ENCODE results near the gene ETNPPL.
A peak's percentile ranks its signal among the peaks of the same experiment; 100 is the strongest.

Gene ETNPPL

DNA sequence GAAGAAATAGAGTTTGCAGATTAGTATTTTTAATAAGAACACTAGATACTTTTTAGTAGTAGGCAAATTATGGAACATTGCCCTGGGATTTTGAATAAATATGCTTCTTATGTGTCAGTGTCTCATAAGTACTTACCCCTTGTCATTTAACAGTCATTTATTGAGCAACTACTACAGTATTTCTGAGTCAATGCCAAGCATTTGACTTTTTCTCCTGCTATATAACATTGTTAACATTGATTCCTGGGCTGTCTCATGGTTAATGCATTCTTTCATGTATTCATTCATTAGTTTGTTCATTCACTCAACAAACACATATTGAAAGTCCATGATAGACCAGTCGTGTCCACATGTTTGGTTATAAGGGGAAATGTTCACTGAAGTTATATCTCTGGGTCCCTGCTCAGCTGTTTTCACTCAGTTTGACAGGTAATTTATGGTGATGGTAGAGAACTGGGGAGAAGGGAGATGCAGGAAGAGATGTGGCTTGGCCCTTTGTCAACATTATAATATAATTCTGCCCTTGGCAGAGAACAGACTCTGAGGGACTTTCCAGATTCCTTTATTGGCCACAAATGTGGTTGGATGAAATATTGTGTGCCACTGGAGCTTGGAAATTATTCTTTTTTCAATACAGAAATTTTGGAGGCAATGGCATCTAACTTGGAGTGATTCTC, 62.6 kb downstream of the ETNPPL start:
- peak; percentile 67 to 73 for DNase-seq (ENCODE audit: low read depth in 2 of 2)

DNA sequence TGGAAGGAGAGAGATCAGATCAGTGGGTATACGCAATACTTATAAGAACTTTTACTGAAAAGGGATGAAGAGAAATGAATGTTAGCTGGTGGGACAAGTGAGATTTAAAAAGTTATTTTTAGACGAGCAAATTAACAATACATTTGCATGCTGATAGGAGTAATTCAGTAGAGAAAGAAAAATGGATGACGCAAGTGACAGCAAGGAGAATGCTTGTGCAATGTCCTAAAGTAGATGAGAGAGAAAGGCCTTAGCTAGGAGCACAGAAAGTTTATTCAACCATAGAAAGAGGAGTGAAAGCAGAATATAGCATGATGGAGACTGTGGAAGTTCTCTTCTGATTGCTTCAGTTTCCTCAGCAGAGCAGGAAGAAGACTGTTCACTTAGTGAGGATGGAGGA, 66.7 kb downstream of the ETNPPL start:
- DNase-seq (ENCODE audit: low read depth in 2 of 2), result no peak

DNA sequence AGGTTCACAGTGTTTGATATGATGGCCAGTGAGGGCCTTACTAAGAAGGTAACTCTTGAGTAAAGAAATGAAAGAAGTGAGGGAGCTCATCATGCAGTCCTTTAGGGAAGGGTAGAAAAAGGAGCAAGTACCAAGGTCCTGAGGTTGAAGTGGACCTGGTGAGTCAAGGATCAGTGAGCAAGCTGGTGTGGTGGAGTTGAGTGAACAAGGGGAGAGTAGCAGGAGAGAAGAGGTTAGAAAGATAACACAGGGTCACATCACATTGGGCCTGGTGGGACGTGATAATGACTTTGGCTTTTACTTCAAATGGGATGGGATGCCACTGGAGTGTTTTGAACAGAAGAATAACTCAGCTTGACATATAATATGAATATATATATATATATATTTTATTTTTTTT, 67.8 kb downstream of the ETNPPL start:
- no peak for DNase-seq (ENCODE audit: low read depth in 2 of 2)

DNA sequence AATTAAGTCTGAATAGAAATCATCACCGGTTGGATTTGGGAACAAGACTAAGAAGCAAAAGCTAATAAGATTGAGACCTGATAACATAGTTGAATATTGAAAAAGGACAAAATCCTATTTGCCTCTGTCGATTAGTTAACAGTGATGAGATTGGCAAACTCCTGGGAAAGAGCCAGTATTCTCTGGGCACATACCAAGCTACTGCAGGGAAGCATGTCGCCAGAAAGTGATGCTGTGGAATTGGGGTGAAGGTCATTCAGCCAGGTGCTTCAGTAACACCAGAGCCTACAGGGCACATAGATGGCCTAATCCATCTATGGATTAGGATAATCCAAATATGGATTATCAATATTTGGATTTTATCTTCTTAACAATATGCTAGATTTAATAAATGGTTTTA, 68.4 kb downstream of the ETNPPL start:
- DNase-seq (ENCODE audit: low read depth in 2 of 2), result no peak

DNA sequence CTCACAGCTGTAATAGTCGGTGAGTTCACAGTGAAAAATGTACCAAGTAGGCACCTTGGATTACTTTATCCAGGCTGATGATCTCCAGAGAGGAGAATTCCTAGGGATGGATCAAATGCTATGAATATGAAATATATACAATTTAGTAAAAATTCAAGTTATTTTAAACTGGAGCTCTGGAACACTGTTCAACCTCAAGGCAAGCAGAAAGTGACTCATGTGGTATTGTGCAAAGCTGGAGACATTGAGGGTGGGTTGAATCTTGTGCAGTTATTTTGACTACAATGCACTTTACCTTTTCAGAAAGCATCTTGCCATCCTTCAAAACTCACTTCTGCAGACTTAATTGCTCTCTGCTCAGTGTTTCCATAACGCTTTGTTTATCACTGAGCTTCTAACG, 69.0 kb downstream of the ETNPPL start:
- DNase-seq (ENCODE audit: low read depth in 2 of 2), result no peak

DNA sequence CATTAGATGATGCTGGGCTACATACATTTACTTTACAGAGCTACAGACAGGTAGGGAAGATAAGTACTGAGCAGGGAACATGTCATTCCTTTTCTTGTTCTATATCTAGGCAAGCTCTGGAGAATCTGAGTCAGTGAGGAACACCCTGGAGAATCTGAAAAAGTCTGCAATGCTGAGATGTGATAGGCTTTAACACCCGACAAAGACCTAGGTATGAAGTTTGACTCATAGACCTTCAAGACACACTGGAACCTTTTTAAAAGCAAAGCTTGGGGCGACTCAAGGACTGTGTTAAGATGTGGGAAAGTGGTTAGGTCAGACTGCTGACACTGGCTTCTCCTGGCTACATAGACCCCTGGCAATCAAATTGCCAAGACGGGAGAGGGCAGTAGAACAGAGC, 69.6 kb downstream of the ETNPPL start:
- DNase-seq (ENCODE audit: low read depth in 2 of 2), result no peak
